Ascending aorta (tissue), 2 donors: Measurements from ENCODE around the gene ZNF543. TPM values are rescaled to one million over a fixed set of nuclear protein-coding genes. Genes with fewer than 3 reads are reported as not detected.
A peak's percentile ranks its signal among the peaks of the same experiment; 100 is the strongest.

Source experiments
- DNase-seq, 2 donors: peaks; one replicate each; pipeline ENCODE4 v3.0.0-alpha.2; 2019; ENCODE audit warnings: low spot score in 2 of 2
- H3K27ac ChIP-seq, 2 donors: fragments of 200-600 bp; sonication (generic); one replicate each; pipeline ENCODE4 v1.5.1; 2016 to 2017; ENCODE audit warnings: mild to moderate bottlenecking in 1 of 2
- H3K27me3 ChIP-seq: fragments of 200-600 bp; sonication (generic); one replicate; pipeline ENCODE4 v1.5.1; 2017
- H3K36me3 ChIP-seq, 2 donors: fragments of 200-600 bp; sonication (generic); one replicate each; pipeline ENCODE4 v1.5.1; 2016
- H3K4me1 ChIP-seq, 2 donors: fragments of 200-600 bp; sonication (generic); one replicate each; pipeline ENCODE4 v1.5.1; 2016 to 2017; ENCODE audit warnings: mild to moderate bottlenecking in 1 of 2
- H3K4me3 ChIP-seq, 2 donors: fragments of 200-600 bp; sonication (generic); one replicate each; pipeline ENCODE4 v1.5.1; 2016 to 2017; ENCODE audit warnings: mild to moderate bottlenecking in 1 of 2
- H3K9me3 ChIP-seq, 2 donors: fragments of 200-600 bp; sonication (generic); one replicate each; pipeline ENCODE4 v1.5.1; 2016
- intact Hi-C: fragments of 100-400 bp; cut with DNase I; formaldehyde crosslinking; loops from one replicate; pipeline ENCODE4 v1.15.1; 2023
- total RNA-seq: library from RNA; depleted of rRNA; stranded (reverse); fragments of >200 nt; gene quantifications from one replicate; pipeline ENCODE4 v1.1.0, GENCODE V29; 2016
- TF ChIP-seq, protein P1 (sequence below), 3 experiments: fragments of 200-600 bp in 2 of 3; fragments of 450-650 bp in 1 of 3; sonication (generic) in 2 of 3; IDR thresholded peaks; one replicate each; pipeline ENCODE4 v1.5.1; 2016 to 2019; ENCODE audit warnings: antibody characterized with exemption in 3 of 3, mild to moderate bottlenecking in 1 of 3, moderate library complexity in 1 of 3

Gene ZNF543
- total RNA-seq, 1 donor from 2014 or later: 4.5 TPM

DNA sequence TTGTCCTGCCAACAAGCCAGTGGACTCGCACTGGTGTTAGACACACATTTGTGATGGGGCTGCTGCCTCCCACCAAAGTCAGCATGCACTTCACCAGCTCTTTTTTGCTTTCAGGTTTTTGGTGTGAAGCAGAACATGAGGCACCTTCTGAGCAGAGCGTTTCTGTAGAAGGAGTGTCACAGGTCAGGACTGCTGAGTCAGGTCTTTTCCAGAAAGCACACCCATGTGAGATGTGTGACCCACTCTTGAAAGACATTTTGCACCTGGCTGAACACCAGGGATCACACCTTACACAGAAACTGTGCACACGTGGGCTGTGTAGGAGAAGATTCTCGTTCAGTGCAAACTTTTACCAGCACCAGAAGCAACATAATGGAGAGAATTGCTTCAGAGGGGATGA, 35.6 kb downstream of the ZNF543 start:
- Histone ChIP-seq H3K9me3 (peaks cover 64 to 88% of the 10 kb centered on the region in 2 donors), H3K36me3 (peaks cover 62 to 70% of the 10 kb centered on the region in 2 donors)
- intact Hi-C loops: no loop called here

DNA sequence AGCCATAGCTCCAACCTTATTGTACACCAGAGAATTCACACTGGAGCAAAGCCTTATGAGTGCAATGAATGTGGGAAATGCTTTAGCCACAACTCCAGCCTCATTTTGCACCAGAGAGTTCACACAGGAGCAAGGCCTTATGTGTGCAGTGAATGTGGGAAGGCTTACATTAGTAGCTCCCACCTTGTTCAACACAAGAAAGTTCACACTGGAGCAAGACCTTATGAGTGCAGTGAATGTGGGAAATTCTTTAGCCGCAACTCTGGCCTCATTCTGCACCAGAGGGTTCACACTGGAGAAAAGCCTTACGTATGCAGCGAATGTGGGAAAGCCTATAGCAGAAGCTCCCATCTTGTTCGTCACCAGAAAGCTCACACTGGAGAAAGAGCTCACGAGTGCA, 37.1 kb downstream of the ZNF543 start:
- H3K27me3 ChIP-seq: no peaks in the 10 kb centered on the region
- intact Hi-C loops: no loop called here
- H3K4me1 ChIP-seq: peaks cover 0 to 3% of the 10 kb centered on the region in 2 donors
- H3K9me3 ChIP-seq: peaks cover 64 to 94% of the 10 kb centered on the region in 2 donors
- peaks cover 60 to 70% of the 10 kb centered on the region in 2 donors for H3K36me3 ChIP-seq
- TF ChIP-seq, protein P1, sequence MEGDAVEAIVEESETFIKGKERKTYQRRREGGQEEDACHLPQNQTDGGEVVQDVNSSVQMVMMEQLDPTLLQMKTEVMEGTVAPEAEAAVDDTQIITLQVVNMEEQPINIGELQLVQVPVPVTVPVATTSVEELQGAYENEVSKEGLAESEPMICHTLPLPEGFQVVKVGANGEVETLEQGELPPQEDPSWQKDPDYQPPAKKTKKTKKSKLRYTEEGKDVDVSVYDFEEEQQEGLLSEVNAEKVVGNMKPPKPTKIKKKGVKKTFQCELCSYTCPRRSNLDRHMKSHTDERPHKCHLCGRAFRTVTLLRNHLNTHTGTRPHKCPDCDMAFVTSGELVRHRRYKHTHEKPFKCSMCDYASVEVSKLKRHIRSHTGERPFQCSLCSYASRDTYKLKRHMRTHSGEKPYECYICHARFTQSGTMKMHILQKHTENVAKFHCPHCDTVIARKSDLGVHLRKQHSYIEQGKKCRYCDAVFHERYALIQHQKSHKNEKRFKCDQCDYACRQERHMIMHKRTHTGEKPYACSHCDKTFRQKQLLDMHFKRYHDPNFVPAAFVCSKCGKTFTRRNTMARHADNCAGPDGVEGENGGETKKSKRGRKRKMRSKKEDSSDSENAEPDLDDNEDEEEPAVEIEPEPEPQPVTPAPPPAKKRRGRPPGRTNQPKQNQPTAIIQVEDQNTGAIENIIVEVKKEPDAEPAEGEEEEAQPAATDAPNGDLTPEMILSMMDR (IDR thresholded peaks at IDR 0.05): no peak
- H3K27ac ChIP-seq: no peak overlapping the region
- DNase-seq: no peak
- no peak overlapping the region for H3K4me3 ChIP-seq

More for the DNA sequence above, 35.6 kb downstream of the ZNF543 start:
- H3K27me3 ChIP-seq: no peaks in the 10 kb centered on the region
- no peak for DNase-seq
- H3K4me3 ChIP-seq: no peak overlapping the region
- H3K4me1 ChIP-seq: peaks cover 0 to 8% of the 10 kb centered on the region in 2 donors
- TF ChIP-seq, protein P1 (IDR thresholded peaks at IDR 0.05): no peak
- H3K27ac ChIP-seq: no peak overlapping the region

DNA sequence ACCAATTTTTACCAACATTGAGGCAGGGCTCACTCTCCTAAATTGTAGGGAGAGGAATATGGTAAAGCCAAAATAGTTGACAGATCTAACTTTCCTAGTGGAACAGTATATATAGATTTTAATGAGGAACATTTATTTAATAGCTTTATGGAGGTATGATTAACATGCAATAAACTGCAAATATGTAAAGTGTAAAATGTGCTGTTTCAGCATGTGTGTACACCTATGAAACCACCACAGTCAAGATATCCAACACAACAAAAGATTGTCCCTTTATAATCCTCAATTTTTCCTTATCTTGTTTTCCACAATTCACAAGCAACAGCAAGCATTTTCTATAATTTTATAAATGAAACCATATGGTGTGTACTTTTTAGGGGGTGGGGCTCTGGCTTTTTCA, 39.0 kb downstream of the ZNF543 start:
- no peak for DNase-seq
- intact Hi-C loops: no loop called here
- peaks cover 52 to 75% of the 10 kb centered on the region in 2 donors for H3K9me3 ChIP-seq
- TF ChIP-seq, protein P1 (IDR thresholded peaks at IDR 0.05): no peak
- no peak overlapping the region for H3K4me3 ChIP-seq
- H3K27me3 ChIP-seq: no peaks in the 10 kb centered on the region
- H3K36me3 ChIP-seq: peaks cover 46 to 51% of the 10 kb centered on the region in 2 donors
- no peaks in the 10 kb centered on the region for H3K4me1 ChIP-seq
- no peak overlapping the region for H3K27ac ChIP-seq

DNA sequence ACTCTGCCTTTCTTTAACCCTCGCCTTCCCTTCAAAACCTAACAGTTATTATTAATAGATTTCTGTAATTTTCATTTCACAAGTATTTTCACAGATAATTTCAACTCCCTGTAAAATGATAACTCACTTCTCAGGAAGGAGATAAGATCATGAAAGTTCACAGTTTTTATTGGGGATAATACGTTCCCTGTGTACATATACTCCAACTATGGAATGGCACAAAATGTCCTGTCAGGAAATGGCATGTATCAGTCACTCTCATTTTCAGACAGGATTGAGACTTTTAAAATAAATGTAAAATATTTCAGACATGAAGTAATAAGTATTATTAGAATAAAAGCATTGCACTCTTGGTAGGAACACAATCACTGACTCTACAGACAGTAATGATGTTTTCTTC, 42.1 kb downstream of the ZNF543 start:
- no peak for DNase-seq
- peaks cover 15 to 29% of the 10 kb centered on the region in 2 donors for H3K36me3 ChIP-seq
- TF ChIP-seq, protein P1 (IDR thresholded peaks at IDR 0.05): no peak
- peaks cover 36 to 75% of the 10 kb centered on the region in 2 donors for H3K9me3 ChIP-seq
- H3K4me1 ChIP-seq: no peaks in the 10 kb centered on the region
- intact Hi-C loops: loop anchor here (2.0 kb wide), 2 partner anchors 72 to 164 kb away; partner anchors contain the start of genes ZNF549 and ZNF749
- peak overlapping the region; percentile 41 to 87 for H3K4me3 ChIP-seq
- H3K27ac ChIP-seq: peak overlapping the region; percentile 74 to 95
- H3K27me3 ChIP-seq: no peaks in the 10 kb centered on the region

DNA sequence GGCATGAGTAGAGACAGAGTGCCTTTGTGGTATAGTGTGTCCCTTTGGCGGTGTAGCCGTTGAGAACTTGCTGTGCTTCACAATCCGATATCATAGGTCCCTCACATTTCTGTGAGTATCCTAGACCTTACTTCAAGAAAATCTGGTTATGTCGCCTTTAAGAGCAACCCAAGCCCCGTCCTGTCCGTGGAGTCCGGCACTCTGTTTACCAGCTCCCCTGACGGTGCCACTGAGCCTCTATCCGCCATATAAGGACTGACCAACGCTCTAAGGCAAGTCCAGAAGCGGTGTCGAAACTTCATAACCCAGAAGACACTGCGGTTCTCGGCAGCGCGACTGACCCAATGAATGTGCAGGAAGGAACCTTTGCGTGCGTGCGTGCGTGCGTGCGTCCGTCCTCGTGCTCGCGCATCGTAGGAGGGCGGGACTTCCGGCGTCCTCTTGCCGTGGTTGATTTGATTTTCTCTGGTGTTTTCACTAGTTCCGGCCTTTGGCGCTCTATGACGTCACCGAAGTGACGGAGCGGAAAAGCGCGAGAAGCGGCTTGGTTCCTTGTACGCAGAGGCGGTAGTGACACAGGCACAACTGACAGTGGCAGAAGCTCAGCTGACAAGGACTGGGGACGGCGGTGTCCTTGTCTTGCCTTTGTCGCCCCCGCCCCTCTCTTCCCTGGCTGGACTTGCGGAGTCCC, 42.9 kb downstream of the ZNF543 start, which contains the start of the genes TRAPPC2B and ZNF547:
Gene TRAPPC2B (plus strand): TSS at position 555 of the 691 bp plus-strand sequence. CDS start 1,283 bp downstream, outside the sequence.
Gene ZNF547 (plus strand): TSS at position 555 of the 691 bp plus-strand sequence. CDS start 5,005 bp downstream, outside the sequence.
- peaks cover 10 to 22% of the 10 kb centered on the region in 2 donors for H3K36me3 ChIP-seq
- H3K4me3 ChIP-seq: peak within 1 kb of the TSS; percentile 79 to 87
- TF ChIP-seq, protein P1 (IDR thresholded peaks at IDR 0.05): no peak
- peaks cover 35 to 73% of the 10 kb centered on the region in 2 donors for H3K9me3 ChIP-seq
- intact Hi-C loops: loop anchor here (1.0 to 2.0 kb wide), 7 partner anchors 26 to 164 kb away; partner anchors contain the start of genes ZNF17, ZNF460, ZNF543 and ZNF548
- H3K27me3 ChIP-seq: no peaks in the 10 kb centered on the region
- DNase-seq: peak; percentile 99 to 100
- no peaks in the 10 kb centered on the region for H3K4me1 ChIP-seq
- peak within 1 kb of the TSS; percentile 95 for H3K27ac ChIP-seq
